GM10248 (cell line): ENCODE results near the gene TSC22D2.

Experiments used
- CTCF ChIA-PET: fragments of 300-600 bp; sonication (Branson Sonifier 250); formaldehyde crosslinking; extraction: SDS; loops from one replicate; lab custom pipeline; 2021; ENCODE audit warnings: antibody characterized with exemption; lab: Yijun Ruan, JAX
- POLR2A ChIA-PET: fragments of 350-650 bp; sonication (Branson Sonifier 250); formaldehyde crosslinking; extraction: SDS; loops from one replicate; lab custom pipeline; 2020; ENCODE audit warnings: antibody characterized with exemption; lab: Yijun Ruan, JAX
- DNase-seq: peaks from one replicate; pipeline ENCODE4 v3.0.0; 2012; ENCODE audit errors: extremely low spot score
- TF ChIP-seq, protein P1 (sequence below): IDR thresholded peaks from 2 replicates; pipeline ENCODE4 v1.5.1; 2012; ENCODE audit warnings: mild to moderate bottlenecking, low read depth; ENCODE audit errors: extremely low read depth, missing control alignments, control extremely low read depth

Gene TSC22D2

DNA sequence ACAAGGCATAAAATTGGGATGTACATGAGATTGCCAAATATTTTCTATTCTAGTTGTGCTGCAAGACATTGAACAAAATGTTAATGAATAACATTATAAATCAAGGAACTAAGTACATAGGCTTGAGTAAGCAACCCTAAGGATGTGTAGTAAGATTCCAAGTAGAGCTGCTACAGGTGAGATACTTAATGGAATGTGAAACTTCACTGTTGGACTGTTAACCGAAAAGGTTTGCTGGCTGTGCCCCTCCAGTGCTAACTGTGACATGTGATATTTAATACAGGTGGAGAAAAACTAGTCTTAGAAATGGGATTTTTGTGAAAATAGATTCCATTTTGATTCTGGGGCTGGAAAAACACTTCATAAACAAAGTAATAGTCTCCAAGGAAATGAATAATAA lies 52.4 kb downstream of the TSC22D2 start:
- TF ChIP-seq, protein P1, sequence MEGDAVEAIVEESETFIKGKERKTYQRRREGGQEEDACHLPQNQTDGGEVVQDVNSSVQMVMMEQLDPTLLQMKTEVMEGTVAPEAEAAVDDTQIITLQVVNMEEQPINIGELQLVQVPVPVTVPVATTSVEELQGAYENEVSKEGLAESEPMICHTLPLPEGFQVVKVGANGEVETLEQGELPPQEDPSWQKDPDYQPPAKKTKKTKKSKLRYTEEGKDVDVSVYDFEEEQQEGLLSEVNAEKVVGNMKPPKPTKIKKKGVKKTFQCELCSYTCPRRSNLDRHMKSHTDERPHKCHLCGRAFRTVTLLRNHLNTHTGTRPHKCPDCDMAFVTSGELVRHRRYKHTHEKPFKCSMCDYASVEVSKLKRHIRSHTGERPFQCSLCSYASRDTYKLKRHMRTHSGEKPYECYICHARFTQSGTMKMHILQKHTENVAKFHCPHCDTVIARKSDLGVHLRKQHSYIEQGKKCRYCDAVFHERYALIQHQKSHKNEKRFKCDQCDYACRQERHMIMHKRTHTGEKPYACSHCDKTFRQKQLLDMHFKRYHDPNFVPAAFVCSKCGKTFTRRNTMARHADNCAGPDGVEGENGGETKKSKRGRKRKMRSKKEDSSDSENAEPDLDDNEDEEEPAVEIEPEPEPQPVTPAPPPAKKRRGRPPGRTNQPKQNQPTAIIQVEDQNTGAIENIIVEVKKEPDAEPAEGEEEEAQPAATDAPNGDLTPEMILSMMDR, result no peak
- POLR2A ChIA-PET, result no interaction called here
- no peak for DNase-seq
- CTCF ChIA-PET, result no interaction called here

DNA sequence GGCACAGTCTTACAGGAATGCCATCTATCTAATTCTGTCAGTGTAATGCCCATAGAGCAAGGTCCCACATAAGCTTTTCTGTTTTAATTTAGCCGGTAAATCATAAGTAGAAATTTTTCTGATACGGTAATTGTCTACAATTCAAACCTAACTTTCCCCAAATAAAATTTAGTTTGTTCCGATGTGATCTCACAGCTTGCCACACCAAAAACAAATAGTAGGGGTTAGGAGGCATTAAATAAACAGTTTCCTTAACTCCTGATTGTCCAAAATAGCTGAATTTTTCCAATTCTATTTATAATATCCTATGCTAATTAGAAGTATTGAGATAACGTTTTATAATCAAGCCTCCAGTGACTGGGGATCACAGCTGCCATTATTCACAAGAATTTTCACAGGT lies 53.3 kb downstream of the TSC22D2 start:
- TF ChIP-seq, protein P1, result no peak
- no peak for DNase-seq
- POLR2A ChIA-PET, result no interaction called here
- CTCF ChIA-PET, result interaction anchor here (0.9 to 1.2 kb wide), 5 partner anchors 14 to 51 kb away, joined by 3 read pairs; no protein-coding TSS in a partner anchor

DNA sequence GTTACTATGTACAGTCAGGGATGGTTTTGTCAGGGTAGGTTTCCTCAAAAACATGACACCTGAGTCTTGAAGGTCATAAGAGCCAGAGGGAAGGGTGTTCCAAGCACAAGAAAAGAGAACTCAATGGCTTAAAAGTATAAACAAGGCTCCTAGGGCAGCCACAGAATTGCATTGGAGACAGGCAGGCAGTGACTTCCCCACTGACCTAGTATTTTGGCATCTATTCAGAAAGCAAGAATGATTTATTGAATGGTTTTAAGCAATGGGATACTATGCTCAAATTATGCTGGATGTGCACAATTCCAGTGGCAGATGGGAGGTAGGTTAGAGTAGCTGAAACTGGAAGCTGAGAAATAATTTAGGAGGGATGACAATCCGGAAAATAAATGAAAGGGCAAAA lies 54.0 kb downstream of the TSC22D2 start:
- POLR2A ChIA-PET, result no interaction called here
- TF ChIP-seq, protein P1, result no peak
- CTCF ChIA-PET, result interaction anchor here (1.0 to 1.2 kb wide), 3 partner anchors 14 to 52 kb away, joined by 3 read pairs; no protein-coding TSS in a partner anchor
- DNase-seq, result no peak

DNA sequence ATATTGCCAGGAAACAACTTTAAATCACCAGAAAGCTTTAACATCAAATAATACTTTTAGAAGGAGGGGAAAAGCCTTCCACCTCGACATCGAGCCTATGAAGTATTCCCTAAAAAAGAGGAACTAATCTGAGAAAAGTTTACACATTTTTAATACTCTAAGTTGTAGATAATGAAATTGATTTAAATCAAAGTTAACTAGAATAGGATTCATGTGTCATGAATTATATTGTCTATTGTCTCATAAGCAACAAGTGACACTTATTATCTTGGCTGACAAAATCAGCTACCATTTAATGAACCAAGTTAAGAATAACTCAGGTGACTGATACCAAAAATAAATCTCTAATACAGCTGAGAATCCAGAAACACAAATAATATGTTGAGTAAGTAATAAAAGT lies 56.6 kb downstream of the TSC22D2 start:
- ChIA-PET POLR2A (no interaction called here), CTCF (interaction anchor here (1.1 to 1.4 kb wide), 3 partner anchors 10 to 34 kb away, joined by 3 read pairs; no protein-coding TSS in a partner anchor)
- DNase-seq, result no peak
- TF ChIP-seq, protein P1, result no peak

DNA sequence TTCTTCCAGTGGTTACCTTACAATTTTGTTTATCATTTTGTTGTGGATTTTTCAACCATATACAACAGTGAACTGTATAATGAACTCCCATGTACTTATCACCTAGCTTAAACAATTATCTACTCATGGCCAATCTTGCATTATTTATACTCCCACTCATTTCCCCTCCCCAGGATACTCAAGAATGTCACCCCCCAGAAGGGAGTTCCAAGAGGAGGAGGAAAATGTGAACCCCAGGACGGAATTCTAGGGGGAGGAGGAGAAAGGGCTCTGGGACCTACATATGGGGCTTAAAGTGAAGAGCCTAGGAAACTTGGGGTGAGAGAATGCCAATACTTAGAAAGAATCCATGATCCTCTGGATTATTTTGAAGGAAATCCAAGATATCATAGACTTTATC lies 59.3 kb downstream of the TSC22D2 start:
- CTCF ChIA-PET, result no interaction called here
- POLR2A ChIA-PET, result no interaction called here
- TF ChIP-seq, protein P1, result no peak
- no peak for DNase-seq

DNA sequence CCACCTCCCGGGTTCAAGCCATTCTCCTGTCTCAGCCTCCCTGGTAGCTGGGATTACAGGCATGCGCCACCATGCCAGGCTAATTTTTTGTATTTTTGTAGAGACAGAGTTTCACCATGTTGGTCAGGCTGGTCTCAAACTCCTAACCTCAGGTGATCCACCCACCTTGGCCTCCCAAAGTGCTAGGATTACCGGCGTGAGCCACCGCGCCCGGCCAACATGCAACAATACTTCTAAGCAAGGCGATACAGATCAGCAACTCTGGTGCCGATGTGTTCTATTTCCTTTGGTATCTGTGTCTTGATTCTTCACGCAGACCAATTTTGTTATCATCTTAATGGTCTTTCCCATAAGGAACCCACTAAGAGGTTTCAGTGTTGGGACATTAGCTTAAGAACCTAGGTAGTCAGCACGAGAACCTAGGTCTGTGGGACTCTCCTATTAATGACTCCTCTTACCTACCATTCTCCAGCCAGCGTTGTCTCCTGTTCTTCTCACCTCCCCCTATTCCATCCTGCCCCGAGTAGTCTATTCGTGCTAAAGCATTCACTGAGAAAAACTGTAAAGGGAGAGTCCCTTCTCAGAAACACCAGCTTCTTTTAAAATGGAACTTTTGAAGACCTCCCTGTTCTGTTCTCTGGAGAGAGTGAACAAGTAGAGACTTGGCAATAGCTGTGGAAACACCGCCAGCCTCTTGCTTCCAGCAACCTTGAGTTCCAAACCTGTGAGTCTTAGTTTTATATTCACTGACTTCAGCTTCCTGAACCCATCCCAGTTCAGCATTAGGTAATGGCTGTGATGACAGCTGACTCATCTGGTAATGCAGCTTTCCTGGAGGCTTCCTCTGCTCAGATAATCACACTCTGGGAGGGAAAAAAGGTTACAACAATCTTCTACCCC lies 61.2 kb downstream of the TSC22D2 start:
- DNase-seq, result no peak
- POLR2A ChIA-PET, result no interaction called here
- TF ChIP-seq, protein P1, result no peak
- CTCF ChIA-PET, result interaction anchor here (0.7 to 2.6 kb wide), 2 partner anchors 11 to 25 kb away, joined by 3 to 10 read pairs; no protein-coding TSS in a partner anchor
